22Rv1 (cell line): ENCODE data around the gene C1orf185.
"Not testable (repeated sequence)": the region's sequence is repeated elsewhere in the genome, so short reads cannot be mapped to it uniquely, and the experiment has no call there.

ENCODE experiments used
- H3K27ac ChIP-seq: fragments of 450-650 bp; 2 replicates; pipeline ENCODE4 v1.5.1; 2017
- CTCF ChIP-seq: fragments of 450-650 bp; IDR thresholded peaks from 2 replicates; pipeline ENCODE4 v1.5.1; 2017; ENCODE audit warnings: mild to moderate bottlenecking
- ZFX ChIP-seq: fragments of 450-650 bp; IDR thresholded peaks from 2 replicates; pipeline ENCODE4 v1.6.1; 2017; ENCODE audit warnings: antibody characterized with exemption, borderline replicate concordance

Gene C1orf185

GRCh38 chr1:51139474-51139873, 37.4 kb downstream of the C1orf185 start:
- no peak; the same call in 1 of the 2 replicates for TF ChIP-seq CTCF
- no peak for TF ChIP-seq ZFX

GRCh38 chr1:51147394-51147793, 45.4 kb downstream of the C1orf185 start:
- TF ChIP-seq ZFX (no peak), CTCF (no peak)
- H3K27ac ChIP-seq, result no peak overlapping the region

More at GRCh38 chr1:51139474-51139873, 37.4 kb downstream of the C1orf185 start:
- no peak overlapping the region for H3K27ac ChIP-seq

GRCh38 chr1:51154776-51155175, 52.7 kb downstream of the C1orf185 start:
- no peak overlapping the region for H3K27ac ChIP-seq
- no peak for TF ChIP-seq CTCF
- no peak for TF ChIP-seq ZFX

GRCh38 chr1:51156752-51157151, 54.7 kb downstream of the C1orf185 start:
- no peak for TF ChIP-seq ZFX
- TF ChIP-seq CTCF, result no peak

GRCh38 chr1:51157395-51157794, 55.4 kb downstream of the C1orf185 start:
- H3K27ac ChIP-seq, result no peak overlapping the region
- TF ChIP-seq CTCF (no peak), ZFX (no peak)

More at GRCh38 chr1:51156752-51157151, 54.7 kb downstream of the C1orf185 start:
- no peak overlapping the region for H3K27ac ChIP-seq

GRCh38 chr1:51158263-51158662, 56.2 kb downstream of the C1orf185 start:
- no peak overlapping the region for H3K27ac ChIP-seq
- TF ChIP-seq CTCF (no peak), ZFX (no peak)

GRCh38 chr1:51162560-51162959, 60.5 kb downstream of the C1orf185 start:
- not testable (repeated sequence) for H3K27ac ChIP-seq

GRCh38 chr1:51165540-51165939, 63.5 kb downstream of the C1orf185 start:
- H3K27ac ChIP-seq, result no peak overlapping the region
- TF ChIP-seq ZFX, result no peak
- TF ChIP-seq CTCF, result no peak
